ENCODE results near the gene SYT6.
A peak's percentile ranks its signal among the peaks of the same experiment; 100 is the strongest.

Gene SYT6

DNA sequence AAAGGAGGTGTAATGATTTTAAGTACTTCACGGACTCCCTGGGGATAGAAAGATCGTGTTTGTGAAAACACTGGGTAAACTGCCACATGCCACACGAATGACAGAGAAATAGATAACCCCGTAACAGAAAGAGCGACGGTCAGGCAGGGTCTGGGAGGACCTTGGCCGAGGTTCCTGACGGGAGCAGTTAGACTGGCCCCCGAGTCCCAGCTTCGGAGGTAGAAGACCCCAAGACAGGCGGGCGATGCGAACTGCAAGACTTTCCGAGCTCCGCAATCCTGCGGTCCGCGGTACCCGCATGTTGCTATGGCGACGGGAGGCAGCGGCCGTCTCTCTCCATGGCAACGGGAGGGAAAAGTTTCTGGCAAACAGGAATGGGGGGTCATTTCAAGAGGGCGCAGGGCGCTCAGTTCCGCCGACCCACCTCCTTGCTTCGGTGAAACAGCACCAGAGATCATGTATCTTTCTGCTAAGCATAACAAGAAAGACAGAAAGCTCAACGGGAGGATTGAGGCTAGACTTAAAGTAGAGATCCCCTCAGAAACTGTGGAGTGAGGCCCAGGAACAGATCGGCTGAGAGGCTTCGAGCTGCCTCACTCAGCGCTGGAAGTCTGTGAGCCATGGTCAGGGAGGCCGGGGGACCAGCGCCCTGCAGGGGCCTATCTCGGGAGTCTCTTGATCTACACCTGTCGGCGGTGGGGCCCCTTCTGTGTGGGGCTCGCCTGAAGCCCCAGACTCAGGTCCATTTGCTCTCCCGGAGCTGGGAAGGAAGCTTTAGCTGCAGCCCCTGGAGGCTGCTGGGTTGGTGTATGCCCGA is 685 bp upstream of the SYT6 start:
- peak; percentile 29 for DNase-seq (ENCODE audit: low read depth)

DNA sequence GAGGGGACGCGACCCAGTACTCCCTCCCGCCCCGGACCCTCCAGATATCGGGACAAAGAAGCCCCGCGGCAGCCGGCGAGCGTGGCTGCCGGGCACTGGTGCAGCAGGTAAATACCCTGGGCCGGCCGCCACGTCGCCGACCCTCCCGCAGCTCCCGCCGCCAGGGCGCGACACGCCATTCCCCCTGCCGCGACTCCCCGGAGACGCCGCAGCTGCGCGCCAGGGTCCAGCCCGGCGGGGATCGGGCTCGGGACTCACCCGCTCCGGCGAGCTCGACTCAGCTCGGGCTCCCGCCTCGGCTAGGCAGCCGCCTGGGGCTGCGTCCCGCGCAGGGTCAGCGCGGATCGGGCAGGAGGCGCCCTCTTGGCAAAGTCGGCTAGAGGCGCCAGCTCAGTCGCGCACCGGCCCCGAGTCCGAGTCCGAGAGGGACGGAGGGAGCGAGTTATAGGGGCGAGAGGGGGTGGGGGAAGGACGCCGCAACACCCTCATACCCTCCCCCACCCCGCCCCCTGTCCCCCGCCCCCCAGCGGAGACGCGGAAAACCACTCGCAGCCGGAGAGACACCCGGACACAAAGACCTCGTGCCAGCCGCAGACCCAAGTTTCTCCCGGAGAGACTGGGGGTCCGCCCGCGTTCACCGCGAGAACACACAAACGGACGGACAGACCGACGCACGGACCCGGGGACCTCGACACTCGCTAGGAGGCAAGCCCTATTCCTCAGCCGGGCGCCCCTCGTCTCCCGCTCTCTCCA is 985 bp downstream of the SYT6 start:
- DNase-seq (ENCODE audit: low read depth), result peak; percentile 43

DNA sequence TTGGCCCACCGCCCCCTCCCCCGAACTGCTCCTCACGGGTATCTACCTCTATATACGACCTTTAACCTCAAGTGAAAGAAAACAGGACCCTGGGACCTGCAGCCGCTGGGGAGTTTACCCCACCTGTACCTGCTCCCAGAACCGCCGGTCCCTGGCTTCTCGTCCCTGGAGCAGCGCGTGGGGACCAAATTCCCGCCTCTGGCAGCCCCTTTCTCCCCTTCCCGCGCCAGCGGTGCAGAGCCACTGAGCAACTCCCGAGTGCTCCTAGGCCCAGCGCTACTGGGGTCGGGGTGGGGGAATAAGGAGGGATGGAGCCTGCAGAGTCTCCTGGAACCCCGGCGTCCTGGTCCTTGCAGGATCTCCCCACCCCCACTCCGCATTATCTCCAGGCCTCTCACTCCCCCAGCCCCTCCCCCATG is 1.6 kb downstream of the SYT6 start:
- DNase-seq (ENCODE audit: low read depth), result no peak

DNA sequence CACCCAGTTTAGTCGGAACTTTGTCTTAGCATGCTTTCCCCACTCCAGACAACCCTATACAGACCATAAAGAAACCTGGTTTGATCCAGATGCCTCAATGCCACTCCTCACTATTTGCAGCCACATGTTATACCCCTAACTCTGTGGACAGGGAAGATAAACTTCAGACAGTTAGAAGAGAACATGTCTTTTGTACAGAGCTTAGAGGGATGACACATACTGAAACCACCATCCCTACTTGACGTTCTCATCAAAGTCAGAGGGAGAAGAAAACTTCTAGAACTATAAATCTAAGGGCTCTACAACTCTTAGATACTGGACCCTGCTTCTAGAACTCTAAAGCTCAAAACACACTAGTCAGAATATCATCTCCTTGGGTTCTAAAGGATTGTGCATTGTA is 3.7 kb downstream of the SYT6 start:
- DNase-seq (ENCODE audit: low read depth), result no peak

DNA sequence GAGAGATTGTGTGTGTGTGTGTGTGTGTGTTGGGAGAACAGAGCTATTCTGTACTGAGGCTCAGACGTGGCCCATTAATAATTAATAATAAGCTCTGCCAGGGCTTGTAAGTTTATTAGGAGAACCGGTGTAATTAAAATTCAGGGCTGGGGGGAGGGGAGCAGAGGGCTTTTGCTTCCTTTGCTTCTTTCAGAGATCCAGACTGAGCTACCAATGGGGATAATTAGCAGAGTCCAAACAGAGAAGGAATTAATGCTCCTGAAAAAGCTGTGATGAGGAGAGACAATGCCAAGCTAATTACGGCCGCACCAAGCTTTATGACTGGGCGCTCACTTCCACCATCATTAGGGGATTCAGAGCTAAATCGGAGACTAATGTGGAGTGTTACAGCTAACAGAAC is 4.5 kb downstream of the SYT6 start:
- no peak for DNase-seq (ENCODE audit: low read depth)

DNA sequence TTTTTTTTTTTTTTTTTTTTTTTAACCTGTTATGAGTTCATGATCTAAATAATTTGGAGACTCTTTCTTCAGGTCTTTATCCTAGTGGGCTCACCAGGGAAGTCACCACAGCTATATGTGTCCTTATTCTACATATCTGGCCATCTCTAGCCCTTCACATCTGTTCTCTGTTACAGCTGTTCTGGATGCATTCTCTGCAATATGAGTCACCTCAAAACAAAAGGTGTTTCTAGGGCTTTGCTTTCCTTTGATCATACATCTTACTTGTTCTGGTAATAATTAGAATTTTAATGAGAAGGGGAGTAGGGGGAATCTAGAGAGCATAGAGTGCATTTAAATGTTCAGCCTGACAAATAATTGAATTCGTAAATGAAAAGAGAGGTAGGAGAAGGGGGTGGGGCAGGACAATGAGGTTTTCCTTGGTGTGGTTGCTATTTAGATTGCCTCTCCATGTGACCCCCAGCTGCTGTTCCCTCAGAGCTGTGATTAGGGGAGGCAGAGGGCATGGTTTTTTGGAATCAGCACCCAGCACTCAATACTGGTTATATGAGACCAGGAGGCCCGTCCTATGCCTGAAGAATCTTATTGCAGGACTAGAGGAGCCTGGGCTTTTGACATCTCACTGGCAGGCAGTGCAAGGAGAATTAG is 8.0 kb downstream of the SYT6 start:
- no peak for DNase-seq (ENCODE audit: low read depth)

DNA sequence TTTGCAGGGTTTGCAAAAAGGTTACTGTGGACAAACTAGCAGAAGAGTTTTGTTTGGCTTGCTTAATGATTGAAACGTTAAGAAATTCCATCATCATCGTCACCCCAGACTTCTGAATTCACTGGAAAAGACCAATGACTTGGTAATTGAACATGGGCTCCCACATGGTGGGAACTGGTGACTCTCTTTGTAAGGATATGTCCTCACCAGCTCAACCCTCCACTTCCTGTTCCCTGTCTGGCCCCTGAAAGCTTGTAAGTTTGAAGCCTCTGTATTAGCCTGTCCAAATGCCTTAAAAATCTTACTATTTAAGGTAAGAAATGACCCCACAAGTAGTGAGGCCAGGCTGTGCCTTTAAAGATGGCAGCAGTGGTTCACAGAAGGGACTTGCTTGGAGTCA is 9.7 kb downstream of the SYT6 start:
- no peak for DNase-seq (ENCODE audit: low read depth)

DNA sequence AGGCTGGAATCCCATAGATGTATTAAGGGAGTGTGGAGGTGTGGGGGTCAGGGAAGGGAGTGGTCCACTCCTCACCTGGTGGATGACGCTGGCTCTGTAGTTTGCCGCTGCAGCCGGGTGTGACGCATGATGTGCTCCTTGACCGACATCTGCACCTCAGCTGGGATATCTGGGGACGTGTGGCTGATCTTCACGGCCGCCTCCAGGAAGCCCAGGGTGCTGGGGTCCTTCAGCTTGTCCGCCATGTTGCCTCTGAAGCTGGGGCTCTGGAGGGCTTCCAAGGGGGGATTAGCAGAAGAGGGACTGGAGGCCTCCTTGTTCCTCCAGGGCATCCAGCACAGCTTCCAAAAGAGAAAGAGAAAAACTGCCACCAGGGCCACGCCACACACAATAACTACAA is 14.1 kb downstream of the SYT6 start:
- no peak for DNase-seq (ENCODE audit: low read depth)

DNA sequence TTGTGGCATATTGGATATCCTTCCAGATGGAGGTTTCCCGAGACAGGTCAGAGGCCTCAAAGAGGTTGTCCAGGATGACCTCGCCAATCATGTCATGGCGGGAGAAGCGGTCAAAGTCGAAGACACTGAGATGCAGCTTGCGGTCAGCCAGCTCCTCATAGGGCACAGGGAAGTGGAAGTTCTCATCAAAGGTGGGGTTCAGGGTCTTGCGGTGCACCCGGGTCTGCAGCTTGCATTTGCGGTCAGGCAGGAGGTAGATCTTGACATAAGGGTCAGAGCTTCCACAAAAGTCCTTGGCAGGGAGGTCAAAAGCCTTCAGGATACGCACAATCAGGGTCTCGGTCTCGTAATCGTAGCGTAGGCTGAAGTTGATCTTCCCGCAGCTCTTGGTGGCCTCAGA is 16.2 kb downstream of the SYT6 start:
- no peak for DNase-seq (ENCODE audit: low read depth)

DNA sequence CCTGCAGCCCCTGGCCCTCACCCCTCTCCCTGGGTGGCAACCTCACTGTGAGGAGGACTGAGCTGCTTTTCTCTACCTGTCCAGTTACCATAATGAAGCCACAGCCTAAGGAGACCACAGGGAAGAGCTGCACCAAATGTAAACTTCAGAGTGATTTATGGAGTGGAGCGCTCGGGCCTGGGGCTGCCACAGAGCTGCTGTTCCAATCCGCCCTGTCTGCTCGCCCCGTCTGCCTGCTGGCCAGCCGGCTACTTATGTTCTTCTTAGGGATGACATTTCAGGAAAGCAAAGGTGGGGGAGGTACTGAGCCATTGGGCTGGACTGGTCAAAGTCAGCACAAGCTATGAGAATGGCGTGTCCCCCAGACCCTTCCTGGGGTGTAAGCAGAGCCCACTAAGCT is 17.9 kb downstream of the SYT6 start:
- DNase-seq (ENCODE audit: low read depth), result no peak

DNA sequence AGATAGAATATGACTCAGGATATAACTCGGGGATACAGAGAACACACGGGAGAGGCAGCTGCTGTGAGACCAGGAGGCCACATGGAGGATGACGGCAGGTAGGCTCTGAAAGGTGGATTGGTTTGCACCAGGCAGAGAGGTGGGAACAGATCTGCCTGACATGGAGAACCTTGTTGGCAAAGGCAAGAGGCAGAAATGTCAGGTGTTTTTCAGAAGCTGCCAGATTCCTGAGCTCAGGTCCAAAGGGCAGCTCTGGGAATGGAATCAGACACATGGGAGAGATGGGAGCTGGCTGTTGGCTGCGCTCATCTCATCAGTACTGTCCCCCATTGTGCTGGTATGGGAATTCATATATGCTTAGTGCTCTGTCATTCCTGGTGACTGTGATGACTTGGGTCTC is 19.2 kb downstream of the SYT6 start:
- no peak for DNase-seq (ENCODE audit: low read depth)

DNA sequence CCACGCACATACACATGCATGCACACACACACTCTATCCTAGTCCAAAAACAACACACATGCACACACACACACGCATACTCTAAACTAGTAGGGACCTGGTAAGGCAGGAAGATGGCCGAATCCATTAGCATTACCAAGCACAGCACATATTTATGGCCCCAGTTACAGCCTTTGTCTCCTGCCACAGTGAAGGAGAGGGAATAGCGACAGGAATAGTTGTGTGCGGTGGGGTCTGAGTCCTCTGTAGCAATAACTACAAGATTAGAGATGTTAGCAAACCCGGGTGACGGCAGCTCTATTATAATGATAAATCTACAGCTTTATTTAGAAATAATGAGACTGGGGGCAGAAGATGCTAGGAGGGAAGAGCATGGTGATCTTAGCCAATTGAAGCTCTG is 20.5 kb downstream of the SYT6 start:
- no peak for DNase-seq (ENCODE audit: low read depth)

DNA sequence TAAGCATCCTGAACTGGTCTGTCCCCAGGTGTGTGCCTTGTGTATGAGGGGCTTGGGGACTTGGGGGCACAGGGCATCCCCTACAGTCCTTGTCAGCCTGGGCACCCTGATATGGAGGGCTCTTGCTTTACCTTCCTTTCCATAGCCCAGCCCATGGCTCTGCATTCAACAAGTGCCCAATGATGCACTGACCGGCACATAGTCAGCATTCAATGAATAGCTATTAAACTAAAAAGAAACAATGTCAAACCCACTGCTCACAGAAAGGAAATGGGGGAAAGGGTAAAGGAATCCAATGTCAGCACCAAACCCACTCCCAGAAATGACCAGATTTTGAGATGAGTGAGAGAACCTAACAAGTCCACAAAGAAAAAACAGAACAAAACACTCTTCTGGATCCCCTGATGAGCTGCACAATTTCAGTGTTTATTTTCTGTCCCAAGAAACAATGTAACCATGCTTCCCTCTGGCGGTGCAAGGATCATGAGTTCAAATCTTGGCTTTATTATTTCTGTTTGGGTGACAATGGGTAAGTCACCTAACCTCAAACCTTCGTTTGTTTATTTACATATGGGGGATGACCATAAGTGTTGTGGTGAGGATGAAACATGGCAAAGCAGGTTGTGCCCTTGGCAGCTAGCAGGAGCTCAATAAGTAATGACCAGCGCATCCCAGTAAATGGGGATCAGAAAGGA is 22.0 kb downstream of the SYT6 start:
- peak; percentile 31 for DNase-seq (ENCODE audit: low read depth)

DNA sequence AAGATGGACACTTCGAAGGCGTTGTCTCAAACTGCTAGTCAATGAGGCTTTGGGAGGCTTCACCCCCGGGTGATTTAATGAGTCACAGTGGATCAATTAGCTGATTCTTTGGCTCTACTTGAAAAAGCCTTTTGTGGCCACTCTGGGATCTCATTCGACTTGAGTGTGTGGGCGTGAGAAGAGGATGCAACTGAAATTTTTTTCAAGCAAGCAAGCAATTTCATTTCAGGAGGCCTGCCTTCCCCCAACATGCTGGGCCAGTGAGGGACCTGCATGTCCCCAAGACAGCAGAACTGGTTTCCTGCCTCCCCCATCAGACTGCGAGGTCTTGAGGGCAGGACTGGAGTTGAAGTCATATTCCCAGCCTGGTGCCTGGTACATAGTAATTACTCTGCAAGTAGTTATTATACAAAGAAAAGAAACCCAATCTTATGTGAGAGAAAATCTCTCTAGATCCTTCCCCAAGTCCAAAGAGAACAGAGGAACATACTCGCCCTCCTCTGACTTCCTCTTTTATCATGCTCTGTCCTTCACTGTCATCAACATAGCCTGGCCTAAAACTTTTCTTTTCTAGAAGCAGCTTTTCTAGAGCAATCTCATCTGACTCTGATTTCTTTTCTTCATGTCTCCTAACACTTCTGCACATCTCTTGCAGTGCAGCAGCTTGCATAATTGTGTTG is 22.7 kb downstream of the SYT6 start:
- no peak for DNase-seq (ENCODE audit: low read depth)

DNA sequence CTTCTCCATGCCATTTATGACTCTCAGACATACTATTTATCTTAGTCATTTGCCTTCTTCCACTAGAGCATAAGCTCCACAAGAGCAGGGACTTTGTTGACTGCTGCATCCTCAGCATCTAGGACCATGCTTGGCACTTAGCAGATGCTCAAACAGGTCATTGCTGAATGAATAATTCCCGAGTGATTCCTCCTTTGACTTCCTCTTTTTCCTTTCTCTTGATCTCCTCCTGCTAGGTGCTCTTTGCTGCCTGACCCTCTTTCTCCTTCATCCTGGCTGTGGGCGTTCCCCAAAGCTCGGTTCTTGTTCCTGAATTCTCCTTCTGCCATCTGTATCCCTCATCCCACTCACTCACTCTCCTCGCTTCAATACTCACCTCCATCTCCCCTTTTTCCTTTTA is 23.5 kb downstream of the SYT6 start:
- no peak for DNase-seq (ENCODE audit: low read depth)

DNA sequence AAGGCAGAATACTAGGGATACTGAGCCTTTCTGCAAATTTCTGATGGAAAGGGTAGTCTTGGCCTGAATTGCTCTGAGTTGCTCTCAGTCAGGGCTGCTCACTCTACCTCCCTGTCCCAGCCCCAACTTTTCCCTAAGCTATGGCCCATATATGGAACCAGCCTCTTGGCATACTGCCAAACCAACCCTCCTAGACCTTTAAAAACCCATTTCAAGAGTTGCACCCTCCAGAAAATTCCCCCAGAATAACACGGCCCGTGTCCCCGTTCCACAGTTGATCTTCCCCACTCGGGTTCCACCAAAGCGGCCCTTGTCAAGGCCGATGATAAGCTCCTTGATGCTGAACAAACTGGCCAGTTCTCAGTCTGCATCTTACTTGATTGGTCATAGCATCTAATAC is 25.4 kb downstream of the SYT6 start:
- DNase-seq (ENCODE audit: low read depth), result no peak

DNA sequence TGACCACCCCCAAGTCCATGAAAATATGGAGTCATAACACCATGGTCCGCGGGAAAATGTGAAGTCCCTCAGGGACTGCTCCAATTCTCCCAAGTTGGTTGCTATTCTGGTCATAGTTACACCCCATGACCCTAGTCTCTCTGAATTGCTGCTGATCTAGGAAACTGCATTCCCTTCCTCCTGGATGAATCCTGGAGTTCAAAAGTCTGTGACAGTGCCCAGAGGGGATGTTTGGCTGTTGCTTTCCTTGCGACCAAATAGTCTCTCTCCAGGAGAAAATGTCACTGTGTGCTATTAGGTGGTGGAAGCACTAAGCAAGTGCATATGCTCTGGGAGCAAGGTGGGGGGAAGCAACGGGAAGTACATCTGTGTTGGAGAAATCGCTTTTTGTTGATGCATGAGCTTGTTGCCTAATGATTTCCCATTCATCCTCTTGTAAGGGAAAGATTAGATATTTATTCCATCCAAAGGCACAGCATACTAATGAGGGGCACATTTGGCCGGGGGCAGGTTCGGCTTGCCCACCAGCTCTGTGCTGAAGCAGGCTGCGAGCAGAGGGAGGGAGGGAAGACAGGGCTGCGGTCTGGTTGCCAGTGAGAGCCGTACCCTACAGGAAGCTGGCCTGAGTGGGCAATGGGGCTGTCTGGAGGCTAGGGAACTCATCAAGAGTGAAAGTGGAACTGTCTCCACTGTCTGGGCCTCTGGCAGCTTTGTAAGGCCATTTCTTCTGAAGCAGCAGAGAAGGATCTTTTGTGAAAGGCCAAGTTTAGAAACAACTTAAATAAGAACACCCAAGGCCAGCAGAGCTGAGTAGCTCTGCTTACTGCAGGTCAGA is 27.2 kb downstream of the SYT6 start:
- DNase-seq (ENCODE audit: low read depth), result no peak

DNA sequence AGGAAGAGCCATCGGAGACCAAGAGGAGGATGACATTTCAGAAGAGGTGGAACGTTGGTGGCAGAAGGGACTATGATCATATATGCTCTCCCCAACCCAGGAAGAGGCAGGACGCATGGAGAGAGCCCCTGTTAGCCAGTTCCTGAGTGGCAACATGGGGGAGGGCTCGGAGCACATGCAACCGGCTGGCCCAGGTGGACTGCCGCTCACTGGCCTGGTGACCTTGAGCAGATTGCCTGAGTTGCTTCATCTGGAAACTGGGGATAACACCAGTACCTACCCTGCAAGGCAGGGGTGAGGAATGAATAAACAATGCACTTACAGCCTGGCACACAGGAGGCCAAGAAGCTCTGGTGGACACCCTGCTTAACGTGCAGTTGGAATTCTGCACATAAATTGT is 29.0 kb downstream of the SYT6 start:
- DNase-seq (ENCODE audit: low read depth), result no peak

DNA sequence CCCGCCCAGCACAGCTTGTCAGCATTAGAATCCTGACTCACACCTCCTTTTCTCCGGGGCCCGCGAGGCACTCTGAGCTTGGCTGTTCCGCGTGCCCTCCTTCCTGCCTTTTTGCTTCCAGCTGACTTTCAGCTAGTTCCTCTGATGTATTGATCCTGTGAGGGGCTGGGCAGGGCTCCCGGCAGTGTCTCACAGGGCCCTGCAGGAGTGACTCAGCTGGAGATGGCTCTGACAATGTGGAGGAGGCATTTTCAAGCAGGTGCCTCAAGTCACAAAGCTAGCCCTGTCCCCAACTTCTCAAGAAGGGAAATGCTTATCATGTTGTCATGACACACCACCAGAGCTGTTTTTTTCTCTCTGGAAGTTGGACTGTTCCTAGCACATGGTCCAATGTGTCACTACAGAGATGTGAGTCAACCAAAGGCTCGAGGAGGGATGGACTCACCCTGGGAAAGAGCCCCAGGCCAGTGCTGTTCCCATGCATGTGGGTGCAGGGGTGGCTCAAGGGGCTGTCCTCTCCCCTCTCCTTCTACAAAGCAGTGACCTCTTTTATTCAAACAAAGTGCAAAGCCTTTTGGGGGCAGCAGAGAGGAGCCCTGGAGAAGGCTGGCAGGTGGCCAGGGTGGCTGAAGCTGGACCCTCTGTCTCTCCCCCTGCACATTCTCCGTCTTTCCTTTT is 30.6 kb downstream of the SYT6 start:
- peak; percentile 85 for DNase-seq (ENCODE audit: low read depth)

DNA sequence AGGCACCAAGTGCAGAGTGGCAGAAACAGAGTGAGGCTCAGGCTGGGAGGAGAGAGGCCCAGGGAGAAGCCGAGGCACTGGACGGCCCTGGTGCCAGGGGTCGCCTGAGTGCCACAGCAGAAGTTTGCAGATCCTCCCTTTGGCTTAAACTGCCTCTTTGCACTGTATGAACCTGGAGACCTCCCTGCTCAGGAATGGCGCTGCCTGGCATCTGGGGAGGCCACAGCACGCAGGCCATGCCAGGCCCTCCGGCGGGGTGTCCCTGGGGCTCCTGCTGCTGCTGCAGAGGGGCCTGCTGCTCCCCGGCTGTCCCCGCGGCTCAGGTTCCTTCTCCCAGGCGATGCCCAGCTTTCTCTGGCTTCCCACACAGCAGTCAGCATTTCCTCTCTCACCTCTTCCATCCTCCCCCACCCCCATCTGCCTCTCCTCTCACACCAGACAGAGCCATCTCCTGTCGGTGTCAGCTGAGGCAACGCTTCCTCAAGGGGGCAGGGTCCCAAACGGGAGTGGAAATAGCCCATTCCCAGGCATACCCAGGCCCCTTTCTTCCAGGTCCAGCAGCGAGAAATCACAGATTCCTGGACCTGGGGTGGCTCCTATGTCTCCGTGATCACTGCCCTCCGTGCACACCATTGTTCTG is 35.2 kb downstream of the SYT6 start:
- DNase-seq (ENCODE audit: low read depth), result no peak

Data from EH (cell line).